DMS79 (cell line): ENCODE results near the gene MAP1LC3B.
"Not testable (repeated sequence)": the region's sequence is repeated elsewhere in the genome, so short reads cannot be mapped to it uniquely, and the experiment has no call there.

Experiments used
- DNase-seq: peaks from one replicate; lab custom pipeline; 2025; lab: John Stamatoyannopoulos, UW

MAP1LC3B gene

GRCh38 chr16:87380881-87381280 is 11.3 kb upstream of the MAP1LC3B start:
- DNase-seq: no peak

DNA sequence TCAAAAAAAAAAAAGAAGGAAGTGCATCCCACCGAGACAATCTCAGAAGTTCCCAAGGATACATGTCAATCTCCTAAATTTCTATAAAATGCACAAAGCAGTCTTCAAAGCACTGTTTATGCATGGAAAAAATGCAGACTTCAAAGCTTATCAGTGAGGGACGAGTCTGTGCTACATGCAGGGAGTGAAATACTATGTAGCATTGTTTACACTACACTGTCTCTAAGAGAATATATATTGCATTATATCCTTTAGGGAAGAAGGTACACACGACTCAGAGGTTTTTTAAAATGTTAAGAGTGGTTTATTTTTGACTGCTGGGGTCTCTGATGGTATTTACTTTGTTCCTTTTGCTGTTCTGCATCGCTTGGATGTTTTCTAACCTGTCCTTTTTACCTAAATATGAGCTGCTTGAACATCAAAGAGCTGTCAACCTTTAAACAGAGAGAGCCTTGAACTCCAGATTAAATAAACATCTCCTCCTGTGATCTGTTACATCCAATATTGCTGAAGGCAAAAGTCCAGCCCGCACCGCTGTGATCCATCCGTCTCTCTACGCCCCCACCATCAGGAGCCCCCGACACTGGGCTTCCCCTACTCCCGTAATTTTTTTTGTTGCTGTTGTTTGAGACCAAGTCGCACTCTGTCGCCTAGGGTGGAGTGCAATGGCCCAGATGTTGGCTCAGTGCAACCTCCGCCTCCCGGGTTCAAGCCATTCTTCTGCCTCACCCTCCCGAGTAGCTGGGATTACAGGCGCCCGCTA is 9.9 kb upstream of the MAP1LC3B start:
- DNase-seq: no peak

DNA sequence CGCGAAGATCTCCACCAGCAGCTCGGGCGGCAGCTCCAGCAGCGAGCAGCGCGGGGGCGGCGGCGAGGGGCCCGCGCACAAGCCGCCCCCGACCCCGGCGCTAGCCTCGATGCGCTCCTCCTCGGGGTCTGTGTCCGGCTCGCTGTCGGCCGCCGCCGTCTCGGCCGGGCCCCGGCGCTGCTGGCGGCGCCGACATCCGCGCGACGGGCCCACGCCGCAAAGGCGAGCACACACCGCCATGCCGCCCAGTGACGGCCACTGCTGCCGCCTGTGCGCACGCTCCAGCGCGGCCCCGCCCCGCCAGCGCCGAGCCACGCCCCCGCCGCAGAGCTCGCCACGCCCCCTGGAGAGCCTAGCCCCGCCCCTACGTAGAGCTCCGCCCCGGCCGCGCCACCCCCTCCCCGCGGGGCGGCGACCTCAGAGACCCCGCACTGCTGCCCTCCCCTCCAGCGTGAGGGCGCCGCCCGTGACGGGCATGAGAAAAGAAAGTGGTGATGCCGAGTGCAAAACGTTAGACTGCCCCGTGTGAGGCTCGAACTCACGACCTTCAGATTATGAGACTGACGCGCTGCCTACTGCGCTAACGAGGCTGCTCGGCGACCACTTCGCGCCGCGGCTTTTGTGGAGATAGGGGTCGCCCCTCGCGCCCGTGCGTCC is 8.5 kb upstream of the MAP1LC3B start, which contains the start of gene FBXO31:
FBXO31 (minus strand) TSS at position 272 of the 657 bp plus-strand sequence; CDS start at position 240, 32 bp downstream.
- peak; percentile 37 for DNase-seq

- DNase-seq: no peak
Measured at GRCh38 chr16:87384162-87384874, 7.8 kb upstream of the MAP1LC3B start.

DNA sequence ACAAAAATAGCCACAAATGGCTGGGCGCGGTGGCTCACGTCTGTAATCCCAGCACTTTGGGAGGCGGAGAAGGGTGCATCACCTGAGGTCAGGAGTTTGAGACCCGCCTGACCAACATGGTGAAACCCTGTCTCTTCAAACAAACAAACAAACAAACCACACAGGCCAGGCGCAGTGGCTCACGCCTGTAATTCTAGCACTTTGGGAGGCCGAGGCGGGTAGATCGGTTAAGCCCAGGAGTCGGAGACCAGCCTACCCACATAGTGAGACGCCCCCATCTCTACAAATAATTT is 7.3 kb upstream of the MAP1LC3B start:
- DNase-seq: not testable (repeated sequence)

DNA sequence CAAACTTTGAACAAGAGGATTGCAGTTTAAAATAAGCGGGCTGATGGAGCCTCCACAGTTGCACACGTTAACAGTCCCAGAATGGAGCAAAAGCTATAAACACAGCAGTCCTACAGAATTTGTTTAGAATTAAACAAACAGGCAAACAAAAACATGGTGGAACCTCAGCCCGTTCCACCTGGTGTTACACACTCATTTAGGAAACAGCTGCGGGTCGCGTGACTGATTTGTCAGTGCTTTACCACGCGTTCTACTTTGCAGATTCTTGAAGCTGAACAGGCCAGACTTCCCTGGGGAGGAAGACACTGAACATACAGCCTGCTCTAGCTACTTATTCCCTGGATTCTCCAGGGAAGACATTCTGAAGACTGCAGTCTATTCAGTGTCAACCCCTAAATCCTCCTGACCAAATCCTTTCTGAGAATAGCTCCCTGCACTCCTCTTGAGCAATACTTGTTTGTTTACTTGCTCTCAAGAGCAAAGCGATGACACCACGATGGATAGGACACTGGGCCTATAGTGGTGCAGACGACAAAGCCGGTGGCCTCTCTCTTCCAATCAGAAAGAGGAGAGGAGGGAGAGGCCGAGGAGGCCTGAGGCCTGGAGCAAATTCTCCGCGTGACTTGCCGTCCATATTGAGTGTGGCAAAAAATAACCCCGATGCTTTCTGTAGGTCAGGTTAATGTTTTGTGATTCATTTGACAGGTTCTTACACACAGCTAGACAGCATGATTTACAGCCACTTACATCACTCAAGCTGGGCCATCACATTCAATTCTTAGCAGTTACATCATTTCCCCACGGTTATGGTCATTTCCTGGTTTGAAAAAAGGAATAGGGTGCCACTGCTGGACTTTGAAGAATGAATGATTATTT is 4.0 kb upstream of the MAP1LC3B start:
- DNase-seq: peak; percentile 94

GRCh38 chr16:87388818-87389134 is 3.4 kb upstream of the MAP1LC3B start:
- DNase-seq: no peak

DNA sequence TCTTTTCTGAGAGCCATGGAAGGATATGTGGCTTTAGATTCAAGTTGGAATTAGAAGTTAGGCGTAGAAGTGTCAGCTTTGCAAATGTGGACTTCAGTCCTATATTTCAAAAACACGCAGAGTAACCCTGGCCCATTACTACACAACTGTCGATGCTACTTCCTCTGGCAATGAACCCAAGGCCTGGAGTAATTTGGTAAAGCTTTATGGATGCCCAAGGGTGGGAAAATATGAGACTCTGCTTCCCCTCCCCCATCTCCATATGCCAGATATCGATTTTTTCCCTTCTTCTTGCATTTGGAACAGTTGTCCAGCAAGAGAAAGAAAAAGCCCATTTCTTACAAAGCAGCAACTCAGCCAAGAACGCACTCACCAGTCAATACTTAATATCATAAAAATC is 2.9 kb upstream of the MAP1LC3B start:
- DNase-seq: no peak

GRCh38 chr16:87389914-87390313 is 2.2 kb upstream of the MAP1LC3B start:
- DNase-seq: not testable (repeated sequence)

DNA sequence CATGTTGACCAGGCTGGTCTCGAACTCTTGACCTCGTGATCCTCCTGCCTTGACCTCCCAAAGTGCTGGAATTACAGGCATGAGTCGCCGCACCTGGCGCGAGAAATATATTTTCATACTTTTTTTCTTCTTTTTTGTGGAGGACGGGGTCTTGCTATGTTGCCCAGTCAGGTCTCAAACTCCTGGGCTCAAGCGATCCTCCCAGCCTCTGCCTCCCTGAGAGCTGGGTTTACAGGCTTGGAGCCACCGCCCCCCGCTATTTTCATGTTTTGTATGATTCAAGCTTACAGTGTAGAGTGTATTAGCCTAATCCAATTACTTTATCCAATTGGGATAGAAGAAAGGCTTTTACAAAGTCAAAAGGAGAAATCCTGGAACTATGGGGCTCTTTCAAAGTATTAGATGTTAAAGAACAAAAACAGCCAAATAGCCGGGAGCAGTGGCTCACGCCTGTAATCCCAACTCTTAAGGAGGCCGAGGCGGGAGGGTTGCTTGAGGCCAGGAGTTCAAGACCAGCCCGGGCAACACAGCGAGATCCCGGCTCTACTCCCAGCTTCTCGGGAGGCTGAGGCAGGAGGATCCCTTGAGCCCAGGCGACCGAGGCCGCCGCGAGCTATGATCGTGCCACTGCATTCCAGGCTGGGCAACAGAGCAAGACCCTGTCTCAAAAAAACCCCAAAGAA is 1.4 kb upstream of the MAP1LC3B start:
- no peak for DNase-seq

- DNase-seq: no peak
Measured at GRCh38 chr16:87391324-87391949, 699 bp upstream of the MAP1LC3B start.

DNA sequence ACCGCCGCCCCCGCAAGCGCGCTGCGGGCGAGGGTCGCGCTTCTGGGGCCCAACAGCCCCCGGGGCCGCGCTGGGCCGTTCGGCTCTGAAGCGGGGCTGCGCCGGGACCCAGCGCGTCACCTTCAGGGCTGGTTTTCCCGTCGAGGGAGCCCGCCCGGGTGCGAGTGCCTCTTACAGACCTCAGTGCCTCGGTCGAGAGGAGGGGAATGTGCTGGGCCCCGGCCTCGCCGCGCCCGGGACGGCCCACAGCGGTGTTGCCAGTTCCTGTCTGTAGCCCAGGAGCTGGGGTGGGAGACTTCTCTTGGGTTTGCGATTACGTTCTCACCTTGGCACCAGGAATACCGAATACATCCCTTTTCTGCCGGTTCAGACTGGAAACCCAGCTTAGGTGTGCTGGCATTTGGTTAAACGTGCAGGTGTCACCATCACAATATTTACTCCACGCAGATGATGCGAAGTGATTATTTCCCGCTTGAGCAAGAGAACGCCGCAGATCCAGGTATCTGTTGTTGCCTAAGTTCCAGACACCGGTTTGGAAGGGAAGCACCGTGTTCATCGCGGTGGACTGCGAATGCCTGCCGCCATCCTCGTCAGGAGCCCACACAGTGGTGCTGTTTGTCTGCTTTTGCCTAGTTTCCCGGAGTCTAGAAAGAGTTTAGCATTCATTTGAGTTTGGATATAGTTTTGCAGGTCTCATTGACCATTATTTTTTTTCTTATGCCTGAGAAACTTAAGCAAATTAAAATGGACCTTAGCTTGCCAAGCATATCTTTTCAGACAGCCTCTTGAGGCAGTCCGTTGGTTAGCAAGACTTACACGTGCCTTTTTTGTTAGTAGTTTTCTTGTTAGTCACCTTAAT is 914 bp downstream of the MAP1LC3B start:
- no peak for DNase-seq

- no peak for DNase-seq
Measured at GRCh38 chr16:87393680-87394055, 1.5 kb downstream of the MAP1LC3B start.

- DNase-seq: no peak
Measured at GRCh38 chr16:87395181-87395842, 3.2 kb downstream of the MAP1LC3B start.

DNA sequence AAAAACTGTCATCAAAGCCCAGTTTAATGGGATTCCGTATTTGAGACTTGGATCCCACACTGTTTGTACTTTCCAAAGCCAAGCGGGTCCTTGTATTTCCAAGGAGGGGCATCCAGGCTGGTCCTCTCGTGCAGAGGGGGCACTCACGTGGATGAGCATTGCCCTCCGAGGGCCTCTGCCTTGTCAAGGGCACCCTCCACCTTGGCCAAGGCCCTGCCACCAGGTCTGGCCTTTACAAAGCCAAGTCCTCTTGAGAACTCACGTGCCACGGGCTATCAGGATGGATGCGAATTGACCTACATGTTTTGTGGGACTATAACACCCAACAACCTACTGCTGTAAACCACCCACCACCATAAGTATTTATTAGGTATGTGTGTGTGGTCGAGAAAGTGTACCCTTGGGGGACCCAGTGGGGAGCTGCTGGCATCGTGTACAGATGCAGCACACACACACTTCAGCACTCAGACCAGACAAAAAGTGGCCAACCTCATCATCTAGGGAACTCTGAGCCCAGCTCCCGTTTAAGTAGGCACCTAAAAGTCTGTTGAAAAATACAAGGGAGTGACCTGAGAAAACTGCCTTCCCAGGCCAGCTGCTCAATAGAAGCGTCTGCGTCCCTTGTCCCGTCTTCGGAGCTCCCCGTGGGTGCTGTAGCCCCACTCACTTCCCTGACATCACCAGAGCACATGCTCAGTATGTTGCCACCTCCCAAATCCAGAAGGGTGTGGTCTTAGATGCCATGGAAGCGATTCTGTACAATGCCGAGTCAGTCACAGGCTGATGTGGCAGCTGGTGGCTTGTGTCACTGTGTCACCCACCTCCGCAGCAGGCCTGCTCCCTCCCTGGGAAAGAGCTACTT is 12.9 kb downstream of the MAP1LC3B start:
- DNase-seq: no peak

DNA sequence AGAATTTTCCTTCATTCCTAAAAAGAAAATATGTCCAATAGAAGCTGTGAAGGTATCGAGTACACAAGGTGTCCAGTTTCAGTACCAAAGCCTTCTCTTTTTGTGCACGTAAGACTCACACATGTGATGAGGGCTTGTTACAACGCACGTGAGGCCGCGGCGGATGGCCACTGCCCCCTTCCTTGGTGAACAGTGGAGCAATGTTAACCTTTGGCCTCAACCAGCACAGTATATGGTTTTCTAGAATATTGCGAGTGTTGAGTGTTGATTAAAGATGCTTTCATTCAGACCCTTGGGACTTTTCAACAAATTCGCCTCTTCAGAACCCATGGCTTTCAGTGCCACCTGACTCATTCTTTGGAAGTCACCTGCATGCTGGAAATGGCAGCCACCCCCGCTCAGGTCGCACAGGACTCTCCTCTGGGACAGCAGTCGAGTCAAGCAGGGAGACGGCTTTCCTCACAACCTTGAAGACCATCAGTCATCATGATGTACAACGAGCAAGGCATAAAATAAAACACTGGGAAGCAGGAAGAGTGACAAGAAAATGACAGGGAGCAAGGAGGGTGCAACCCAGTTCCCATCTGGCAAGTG is 14.5 kb downstream of the MAP1LC3B start:
- DNase-seq: no peak

DNA sequence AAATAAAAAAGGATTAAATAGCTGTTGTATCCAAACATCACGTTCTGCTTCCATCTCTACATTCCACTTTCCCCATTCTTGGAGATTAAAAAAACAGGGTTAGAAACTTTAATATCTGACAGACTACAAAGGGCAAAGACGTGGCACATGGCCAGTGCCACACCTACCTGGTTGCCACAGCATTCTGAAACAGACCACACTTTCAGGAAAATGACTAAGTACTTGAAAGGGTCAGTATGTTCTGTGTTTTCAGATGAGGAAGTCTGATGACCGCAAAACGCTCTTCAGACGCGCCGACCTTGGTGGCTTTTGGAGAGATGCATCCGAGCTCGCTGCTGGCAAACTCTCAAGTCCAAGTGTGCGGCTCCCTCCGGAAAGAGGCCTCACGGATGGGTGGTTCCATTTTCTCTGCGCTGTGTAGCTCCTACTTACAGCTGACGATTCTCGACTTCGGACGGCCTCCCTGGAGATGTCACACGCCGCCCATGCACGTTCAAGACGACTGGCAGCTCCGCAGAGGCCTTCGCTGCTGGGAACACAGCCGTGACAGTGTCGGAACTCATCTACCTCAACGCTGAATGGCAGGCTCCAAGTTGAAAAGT is 15.5 kb downstream of the MAP1LC3B start:
- no peak for DNase-seq

DNA sequence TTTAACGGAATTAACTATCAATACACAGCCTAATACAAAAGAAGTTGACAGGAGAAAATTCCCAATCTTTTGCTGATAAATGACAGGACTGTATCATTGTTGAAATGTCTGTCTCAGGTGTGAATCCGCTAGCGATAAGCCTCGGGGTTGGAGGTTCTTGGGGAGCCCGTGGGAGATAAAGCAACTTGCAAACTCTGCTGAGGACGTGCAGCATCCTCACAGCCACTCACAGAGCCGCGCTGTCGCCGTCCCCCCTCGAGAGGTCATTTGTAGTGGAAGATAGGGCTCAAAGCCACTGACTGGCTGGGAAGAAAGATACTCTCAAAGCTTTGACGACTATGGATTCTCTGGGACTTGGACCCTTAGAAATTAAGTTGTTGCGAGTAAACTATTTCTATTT is 17.0 kb downstream of the MAP1LC3B start:
- DNase-seq: no peak
